ENCODE measurements around the gene VSTM2L.
"Not testable (repeated sequence)": the region's sequence is repeated elsewhere in the genome, so short reads cannot be mapped to it uniquely, and the experiment has no call there.

Gene VSTM2L, protein sequence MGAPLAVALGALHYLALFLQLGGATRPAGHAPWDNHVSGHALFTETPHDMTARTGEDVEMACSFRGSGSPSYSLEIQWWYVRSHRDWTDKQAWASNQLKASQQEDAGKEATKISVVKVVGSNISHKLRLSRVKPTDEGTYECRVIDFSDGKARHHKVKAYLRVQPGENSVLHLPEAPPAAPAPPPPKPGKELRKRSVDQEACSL

DNA sequence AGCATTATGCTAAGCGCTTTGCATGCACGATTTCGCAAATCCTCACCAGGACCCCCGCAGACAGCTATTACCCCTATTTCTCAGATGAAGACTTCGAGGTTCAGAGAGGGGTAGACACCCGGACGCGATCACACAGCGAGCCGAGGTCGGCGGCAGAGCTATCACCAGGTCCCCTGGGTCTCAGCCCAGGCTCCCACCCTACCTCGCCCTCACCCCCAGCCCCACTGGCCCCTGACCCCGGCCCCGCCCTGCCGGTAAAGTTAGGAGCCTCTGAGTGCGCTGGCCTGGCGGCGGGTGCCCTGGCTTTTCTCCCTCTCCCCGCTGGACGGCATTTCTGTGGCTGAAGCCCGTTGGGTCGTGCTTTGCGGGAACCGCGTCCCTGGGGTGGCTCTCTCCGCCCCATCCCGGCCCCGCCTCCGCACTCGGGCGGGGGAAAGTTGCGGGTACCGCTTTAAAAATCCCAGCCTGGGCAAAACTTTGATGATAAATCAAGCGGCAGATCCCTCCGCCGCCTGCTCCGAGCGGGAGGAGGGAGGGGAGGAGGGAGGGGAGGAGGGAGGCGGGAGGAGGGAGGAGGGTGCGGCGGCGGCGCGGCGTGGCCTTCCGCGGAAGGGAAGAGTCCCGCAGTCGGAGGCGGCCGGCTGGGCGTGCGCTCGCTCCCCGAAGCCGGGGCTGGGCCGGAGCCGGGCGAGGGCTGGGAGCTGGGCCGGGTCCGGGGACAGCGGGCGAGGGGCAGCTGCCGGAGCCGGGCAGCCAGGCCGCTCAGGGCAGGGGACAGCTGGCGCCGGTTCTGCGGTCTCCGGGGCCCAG lies at the start of gene VSTM2L:
VSTM2L (plus strand) TSS at position 624 of the 810 bp plus-strand sequence. CDS start 224 bp downstream, outside the sequence.
- in situ Hi-C loops (cut with MboI; ENCODE audit: low sequenced_read_pairs) = no loop called here

DNA sequence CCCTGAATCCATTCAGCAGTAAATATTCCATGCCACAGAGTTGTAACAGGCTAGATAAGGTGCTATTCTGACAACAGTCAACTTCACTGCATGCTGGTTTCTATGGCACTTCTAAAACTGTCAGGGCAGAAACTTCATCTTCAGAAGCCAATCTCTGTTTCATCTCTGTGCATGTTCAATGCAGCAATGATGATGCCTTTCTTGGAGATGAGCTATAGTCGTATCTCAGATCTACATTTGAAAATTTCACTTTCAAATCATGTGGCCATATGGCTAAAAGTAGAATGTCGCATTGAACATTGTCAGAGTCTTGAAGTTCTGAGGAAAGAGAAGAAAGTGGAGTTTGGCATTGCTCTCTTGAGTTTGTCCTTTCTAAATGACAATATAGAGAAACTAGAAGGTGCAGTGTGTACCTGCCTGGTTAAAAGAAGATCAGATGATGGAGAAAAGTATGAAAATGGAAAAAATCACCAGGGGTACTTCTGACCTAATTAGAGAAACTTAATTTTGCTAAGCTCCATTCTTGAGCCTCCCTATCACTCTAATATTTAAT lies 49.0 kb upstream of the VSTM2L start:
- in situ Hi-C loops (cut with MboI; ENCODE audit: low sequenced_read_pairs) = no loop called here

DNA sequence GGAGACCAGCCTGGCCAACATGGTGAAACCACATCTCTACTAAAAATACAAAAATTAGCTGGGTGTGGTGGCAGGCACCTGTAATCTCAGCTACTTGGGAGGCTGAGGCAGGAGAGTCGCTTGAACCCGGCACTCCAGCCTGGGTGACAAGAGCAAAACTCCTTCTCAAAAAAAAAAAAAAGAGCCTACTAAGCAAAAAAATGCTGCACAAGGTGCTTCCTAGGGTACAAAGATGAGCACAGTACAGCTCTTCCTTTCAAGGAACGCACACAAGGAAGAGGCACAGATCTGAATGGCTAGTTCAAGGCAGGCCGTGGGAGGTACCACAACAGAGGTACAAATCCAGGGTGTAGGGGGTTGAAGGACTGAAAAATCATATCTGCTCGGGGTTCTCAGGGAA lies 46.9 kb upstream of the VSTM2L start:
- in situ Hi-C loops (cut with MboI; ENCODE audit: low sequenced_read_pairs) = not testable (repeated sequence)

DNA sequence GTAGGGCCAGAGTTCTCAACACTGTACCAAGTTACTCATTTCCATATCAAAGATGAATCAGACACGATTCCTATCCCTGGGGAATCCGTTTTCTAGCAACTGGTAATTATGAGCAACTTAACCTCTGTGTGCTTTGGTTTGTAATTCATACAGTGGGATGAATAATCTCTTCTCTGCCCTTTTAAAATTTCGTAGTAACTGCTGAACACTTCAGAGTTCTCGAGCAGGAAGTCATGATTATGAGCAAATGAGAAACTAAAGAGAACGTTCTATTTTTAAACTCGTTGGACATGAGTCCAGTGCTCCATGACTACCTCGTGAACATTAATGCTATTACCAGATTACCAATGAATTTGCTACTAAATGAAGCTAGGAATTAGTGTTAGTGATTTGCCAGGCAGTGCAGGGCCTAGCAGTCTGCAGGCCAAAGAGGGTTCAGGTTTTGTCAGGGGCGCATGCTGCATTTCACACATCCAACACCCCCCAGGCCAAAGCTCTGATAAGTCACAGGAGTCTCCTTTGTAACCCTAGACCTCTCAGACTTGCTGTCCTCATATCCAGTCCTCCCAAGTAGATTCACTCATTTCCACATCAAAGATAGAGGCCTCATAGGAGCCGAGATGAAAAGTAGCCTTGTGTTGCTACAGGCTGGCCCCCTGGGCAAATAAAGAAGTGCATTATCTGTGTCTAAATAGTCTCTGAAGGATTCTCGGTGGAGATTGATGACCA lies 45.8 kb upstream of the VSTM2L start:
- in situ Hi-C loops (cut with MboI; ENCODE audit: low sequenced_read_pairs) = no loop called here

DNA sequence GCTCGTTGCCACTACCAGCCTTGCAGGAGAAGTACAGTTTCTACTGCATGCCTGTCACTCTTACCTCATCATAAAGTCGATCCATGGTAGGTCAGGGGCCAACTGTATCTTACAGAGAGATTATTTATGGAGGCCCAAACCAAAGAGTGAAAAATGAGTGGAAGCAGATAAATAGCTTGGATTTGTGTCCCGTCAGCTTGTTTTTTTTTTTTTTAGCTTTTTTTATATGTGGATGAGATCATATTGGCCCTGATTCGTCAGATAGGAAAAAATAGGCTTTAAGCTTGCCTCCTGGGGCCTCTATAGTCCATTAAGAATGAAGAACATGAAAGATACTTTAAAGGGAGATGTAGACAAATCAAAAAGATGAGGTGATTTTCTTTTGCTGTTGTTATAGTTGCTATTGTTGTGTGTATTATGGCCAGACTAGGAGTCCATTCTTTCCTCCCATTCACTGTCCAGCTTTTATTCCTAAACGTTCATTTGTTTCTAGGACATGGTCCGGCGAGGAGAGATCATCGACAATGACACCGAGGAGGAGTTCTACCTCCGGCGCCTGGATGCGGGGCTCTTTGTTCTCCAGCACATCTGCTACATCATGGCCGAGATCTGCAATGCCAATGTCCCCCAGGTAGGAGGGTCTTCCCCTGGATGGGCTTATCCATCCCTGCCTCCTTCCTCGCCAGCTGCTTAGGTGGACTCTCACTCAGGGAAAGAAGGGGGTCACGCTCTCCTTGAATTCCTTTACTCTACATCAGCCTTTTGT lies 43.3 kb upstream of the VSTM2L start:
- in situ Hi-C loops (cut with MboI; ENCODE audit: low sequenced_read_pairs) = no loop called here

DNA sequence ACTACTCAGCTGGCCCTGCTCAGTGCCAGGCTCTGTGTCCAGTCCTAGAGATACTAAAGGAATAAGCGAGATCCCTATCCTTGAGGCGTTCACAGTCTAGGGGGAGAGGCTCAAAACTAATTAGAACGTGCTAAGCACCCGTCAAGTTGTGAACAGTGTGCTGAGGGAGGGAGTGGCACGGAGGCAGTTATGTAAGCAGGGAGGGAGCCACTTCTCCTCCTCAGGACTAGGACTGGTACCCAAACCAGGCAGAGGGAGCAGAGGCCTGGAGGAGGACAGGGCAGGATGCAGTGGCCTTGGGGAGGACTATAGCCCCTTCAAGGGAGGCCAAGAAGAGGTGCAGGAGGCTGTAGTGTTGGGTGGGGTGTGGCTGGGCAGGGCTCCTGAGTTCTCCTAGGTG lies 39.6 kb upstream of the VSTM2L start:
- in situ Hi-C loops (cut with MboI; ENCODE audit: low sequenced_read_pairs) = no loop called here

DNA sequence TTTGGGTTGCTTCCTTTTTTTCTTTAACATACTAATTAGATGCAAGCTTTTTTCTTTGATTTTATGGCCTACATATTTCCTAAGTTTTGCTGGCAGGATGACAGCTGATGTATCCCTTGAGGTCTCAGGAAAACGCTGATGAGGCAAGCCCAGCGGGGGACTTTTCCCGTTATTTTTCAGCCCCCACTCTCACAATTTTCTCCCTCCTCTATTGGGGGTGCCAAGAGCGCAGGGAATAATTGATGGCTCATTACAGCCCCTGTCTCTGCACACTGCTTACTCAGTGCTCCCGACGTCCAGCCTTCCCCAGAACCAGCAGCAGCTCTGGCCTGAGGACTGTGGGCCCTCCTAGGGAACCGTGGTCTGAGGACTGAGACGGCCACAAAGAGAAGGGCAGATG lies 38.6 kb upstream of the VSTM2L start:
- in situ Hi-C loops (cut with MboI; ENCODE audit: low sequenced_read_pairs) = no loop called here

DNA sequence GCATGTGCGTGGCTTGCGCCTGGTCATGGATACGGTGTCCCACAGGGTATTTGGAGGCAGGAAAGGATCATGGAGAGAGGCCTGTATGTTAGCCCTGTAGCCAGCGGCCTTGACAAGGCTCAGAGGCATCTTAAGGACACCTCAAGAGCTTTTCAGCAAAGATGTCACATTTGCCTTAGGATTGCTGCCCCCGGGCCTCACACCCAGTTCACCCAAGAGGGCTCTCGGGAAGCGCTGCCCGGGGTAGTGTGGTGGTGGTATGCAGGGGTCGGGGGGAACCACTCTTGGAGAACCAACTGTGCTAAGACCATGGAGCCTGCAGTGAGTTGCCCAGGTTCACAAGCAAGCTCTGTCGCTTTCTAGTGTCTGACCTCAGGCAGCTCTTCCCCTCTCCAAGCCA lies 36.9 kb upstream of the VSTM2L start:
- in situ Hi-C loops (cut with MboI; ENCODE audit: low sequenced_read_pairs) = no loop called here

DNA sequence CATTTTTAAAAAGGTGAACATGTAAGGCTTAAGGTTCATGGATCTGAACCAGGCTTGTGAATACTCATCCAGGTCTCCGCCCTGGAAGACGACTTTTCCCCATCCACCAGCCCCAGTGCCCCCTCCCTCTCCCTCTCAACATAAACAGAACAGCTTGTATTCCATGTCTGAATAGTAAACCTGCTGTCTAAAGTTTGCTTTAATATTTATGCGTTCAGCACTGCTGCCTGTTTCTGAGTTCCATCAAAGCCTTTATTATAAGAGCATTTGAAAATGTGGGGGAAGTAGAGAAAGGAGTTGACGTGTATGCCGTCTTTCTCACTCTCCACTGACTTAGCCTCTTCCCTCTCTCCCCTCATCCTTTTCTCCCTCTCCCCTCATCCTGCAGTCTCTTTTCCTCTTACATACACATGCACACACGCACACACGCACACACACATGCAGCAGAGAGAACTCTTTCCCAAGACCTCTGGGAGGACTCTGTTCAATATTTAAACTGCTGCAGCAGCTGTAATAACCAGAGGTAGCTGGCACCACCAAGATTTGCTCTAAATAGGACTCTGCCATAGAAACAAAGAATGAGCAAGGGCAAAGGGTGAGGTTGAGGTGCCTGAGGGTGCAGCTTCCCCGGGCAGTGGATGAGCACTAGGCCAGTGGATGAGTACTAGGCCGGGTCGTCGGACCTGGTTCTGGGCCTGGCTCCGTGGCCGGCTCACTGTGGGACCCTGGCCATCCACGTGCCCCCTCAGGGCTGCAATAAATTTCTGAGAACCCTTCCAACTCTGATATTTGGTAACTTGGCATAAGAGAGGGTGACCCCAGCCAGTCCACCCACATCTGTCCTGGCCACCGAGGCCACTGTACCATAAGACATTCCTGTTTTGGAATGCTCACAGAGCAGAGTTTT lies 35.4 kb upstream of the VSTM2L start:
- in situ Hi-C loops (cut with MboI; ENCODE audit: low sequenced_read_pairs) = no loop called here

DNA sequence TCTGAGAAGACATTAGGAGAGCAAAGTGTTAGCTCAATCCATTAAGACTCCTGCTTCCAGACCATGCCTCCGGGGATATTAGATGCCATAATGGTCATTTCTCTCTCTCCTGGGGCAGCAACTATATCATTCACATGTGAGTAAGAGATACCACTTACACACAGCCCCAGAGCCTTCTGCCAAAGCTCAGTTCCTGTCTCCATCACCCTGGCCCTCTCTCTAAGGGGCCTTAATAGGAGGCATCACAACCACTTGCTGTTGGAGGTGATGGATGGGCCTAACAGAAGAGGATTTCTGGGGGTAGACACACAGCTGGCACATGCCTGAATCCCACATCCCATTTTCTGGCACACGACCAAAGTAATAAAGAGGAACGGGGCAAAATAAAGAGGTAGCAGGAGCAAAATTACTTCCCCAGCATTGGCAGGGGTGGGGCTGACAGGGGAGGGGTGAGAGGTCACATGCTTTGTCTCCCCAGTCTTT lies 34.0 kb upstream of the VSTM2L start:
- in situ Hi-C loops (cut with MboI; ENCODE audit: low sequenced_read_pairs) = no loop called here

DNA sequence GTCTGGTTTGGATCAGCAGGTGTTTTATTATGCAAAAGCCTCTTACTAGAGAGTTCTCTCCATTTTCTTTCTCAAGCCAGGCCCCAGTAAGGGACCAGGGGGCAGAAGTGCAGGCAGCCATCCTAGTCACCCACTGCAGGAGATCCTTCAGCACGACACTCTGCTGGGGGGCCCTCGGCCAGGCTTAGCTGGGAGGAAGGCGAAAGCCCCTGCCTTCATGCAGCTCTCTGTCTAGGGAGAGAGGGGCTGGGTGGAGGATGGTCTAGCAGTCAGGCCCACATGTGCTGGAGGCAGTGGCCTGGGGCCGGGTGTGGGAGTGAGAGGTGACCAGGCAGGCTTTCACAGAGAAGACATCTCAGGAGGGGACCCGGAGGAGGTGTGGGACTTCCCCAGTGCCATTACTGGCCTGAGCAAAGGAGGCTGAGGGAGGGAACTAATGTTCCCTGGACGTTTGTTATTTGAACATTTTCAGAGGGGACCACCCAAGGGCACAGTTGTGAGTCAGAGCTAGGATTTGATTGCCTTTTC lies 33.5 kb upstream of the VSTM2L start:
- in situ Hi-C loops (cut with MboI; ENCODE audit: low sequenced_read_pairs) = no loop called here

DNA sequence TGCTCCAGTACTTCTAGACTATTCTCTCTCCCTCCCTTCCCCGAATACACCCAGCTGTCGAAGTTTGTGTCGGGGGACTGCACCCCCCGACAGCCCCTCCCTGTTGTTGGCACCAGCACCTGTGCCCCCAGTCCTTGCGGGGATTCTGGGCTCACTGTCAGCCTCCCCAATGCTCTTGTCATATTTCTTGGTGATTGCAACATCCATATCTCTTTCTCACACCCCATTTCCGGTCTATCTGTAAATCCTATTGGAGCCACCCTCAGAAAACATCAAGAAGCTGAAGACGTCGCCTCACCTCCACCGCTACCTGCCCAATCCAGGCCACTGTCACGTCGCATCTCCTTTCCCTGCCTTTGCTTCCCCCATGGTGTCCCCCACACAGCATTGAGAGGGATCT lies 32.6 kb upstream of the VSTM2L start:
- in situ Hi-C loops (cut with MboI; ENCODE audit: low sequenced_read_pairs) = no loop called here

DNA sequence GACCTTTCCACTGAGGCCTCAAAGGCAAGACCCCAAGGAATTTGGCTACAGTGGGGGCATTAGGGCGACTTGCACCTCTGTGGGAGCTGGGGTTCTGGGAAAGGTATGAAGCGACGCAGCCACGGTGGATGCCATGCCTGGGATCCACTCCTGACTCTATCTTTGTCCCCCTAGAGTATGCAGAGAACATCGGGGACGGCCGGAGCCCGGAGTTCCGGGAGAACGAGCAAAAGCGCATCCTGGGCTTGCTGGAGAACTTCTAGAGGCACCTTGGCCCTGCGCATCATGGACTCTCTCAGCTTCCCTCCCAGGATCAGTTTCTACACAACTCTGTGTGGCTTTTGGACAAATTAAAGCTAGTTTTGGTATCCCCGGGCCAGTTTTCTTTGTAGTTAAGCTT lies 31.2 kb upstream of the VSTM2L start:
- in situ Hi-C loops (cut with MboI; ENCODE audit: low sequenced_read_pairs) = no loop called here

DNA sequence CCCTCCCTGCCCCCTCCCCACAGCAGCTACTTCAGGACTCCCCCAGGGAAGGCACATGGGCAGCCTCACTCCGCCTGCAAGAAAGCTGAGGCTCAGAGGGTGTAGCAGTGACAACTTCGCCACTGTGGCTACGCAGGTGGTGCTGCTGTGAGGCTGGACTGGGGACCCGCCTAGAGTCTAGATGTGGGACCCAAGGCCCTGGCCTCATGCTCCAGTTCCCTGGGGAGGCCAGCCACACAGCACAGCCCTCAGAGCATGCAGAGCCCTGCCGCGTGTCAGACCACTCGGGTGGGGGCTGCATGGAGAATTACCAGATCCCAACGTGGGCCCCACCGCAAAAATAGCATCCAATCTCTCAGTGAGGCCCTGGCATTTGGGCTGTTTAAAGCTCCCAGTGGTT lies 30.8 kb upstream of the VSTM2L start:
- in situ Hi-C loops (cut with MboI; ENCODE audit: low sequenced_read_pairs) = no loop called here

DNA sequence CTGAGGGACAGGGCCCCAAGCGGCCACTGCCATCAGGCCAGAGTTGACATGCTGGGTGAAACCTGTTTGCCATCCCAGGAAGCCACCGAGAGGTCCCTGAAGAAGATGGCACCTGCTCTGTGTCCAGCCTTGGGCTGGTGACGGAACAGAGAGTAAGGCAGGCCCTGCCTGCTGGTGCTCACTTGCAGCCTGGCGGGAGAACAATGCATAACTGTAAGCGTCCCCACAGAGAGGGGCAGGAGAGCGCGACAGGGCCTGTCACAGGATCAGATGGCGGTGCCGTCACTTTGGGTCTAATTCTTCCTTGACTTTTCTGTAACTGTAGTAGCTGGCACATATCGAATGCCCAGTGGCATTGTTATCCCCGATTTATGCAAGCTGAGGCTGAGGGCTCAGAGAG lies 29.0 kb upstream of the VSTM2L start:
- in situ Hi-C loops (cut with MboI; ENCODE audit: low sequenced_read_pairs) = no loop called here

DNA sequence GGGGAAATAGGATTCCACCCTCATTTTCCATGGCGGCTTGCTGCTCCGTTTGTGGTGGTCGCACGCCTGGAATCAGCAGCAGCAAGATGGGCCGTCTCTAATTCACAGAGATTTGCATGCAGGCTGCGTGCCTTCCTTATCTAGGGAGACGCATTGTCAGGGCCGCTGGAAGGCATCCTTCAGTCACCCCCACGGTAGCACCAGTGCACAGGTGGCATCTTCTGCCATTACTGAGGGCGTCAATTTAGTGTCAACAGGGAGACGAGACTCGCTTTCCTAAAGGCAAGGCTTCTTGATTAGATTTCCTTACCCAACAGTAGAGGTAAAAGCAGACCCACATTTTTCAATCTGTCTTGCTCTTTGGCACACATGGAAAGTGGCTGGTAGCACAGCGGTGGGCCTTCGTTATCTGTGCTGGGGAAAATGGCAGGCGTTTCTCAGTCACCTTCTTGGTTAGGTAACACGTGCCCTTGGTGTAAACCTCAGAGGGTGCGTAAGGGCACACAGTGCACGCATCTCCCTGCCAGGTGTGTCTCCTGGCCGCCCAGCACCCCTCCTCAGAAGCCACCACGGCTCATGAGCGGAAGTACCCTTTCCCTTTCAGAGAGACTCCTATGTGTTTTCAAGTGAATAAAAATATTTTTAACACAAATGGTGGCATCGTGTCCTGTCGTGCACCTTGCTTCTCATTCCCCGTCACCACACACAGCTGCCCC lies 27.3 kb upstream of the VSTM2L start:
- in situ Hi-C loops (cut with MboI; ENCODE audit: low sequenced_read_pairs) = no loop called here

DNA sequence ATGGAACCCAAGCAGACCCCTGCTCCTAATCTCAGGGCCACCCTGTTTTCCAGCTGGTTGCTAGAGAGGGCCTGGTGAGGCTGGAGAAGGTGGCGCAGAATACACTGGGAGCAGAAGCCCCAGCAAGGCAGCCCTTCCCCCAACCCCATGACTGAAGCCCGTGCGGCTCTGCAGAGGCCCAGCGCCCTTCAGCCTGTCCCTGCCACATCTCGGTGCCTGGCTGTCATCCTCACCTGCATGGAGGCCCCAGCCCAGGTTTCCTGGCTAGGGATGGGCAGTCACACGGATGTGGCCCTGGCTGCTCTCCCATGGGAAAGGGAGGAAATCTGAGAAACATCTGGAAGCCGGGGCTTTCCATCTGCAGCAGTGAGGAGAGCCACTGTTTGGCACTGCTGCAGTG lies 26.1 kb upstream of the VSTM2L start:
- in situ Hi-C loops (cut with MboI; ENCODE audit: low sequenced_read_pairs) = no loop called here

DNA sequence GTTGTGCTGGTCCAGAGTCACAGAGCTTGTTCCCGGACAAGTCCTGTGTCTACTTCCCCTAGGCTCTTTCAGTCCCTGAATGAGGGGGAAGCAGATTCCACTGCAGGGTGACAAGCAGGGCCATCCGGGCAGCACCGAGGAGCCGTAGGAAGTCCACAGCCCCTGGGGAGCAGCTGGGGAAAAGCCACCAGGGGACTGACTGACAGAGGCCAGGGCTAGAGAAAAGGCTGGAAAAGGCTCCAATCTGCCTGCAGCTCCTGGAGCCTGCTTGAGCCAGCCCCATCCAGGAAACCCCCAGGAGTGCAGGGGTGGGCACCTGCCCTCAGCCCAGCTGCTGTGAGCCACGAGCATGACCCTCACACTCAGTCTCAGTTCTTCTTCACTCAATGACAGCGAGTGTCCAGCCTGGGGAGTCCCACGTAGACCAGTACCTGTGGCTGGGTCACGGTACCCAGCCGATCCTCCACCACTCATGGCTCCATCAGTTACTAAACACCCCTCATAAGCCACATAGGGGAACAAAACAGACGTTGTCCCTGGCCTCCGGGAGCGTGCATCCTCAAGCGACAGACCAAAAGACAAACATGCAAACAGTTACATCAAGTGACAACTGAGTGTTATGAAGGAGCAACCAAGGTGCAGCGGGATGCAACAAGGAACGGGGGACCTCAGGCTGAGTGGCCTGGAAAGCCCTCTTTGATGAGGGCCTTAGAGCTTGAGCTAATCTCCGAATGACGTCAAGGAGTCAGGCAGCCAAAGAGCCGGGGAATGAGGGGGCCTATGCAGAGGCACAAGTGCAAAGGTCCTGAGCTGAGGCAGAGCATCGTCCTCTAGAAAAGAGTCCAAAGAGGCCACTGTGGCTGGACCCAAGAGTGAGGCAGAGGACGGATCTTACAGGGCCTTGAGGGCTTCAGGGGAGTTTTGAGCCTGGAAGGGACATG lies 24.8 kb upstream of the VSTM2L start:
- in situ Hi-C loops (cut with MboI; ENCODE audit: low sequenced_read_pairs) = no loop called here
